ENCODE data around the gene CCDC87.

DNA sequence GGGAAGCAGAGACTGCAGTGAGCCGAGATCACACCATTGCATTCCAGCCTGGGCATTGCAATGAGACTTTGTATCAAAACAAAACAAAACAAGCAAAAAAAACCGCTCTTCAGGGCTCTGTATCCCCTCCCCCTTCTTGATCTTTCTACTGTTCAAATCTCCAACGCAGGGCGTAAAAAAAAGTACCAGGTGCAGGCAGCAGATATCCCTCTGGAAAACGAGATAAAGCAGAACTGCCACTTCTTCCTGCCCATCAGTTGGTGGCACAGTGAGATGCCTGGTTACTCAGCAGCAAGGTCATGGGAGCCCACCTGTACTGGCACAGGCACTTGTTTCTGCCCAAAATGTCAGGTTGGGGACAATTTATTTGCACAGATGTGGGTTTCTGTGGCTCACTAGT, 11.3 kb upstream of the CCDC87 start:
- TF ChIP-seq, protein P1, sequence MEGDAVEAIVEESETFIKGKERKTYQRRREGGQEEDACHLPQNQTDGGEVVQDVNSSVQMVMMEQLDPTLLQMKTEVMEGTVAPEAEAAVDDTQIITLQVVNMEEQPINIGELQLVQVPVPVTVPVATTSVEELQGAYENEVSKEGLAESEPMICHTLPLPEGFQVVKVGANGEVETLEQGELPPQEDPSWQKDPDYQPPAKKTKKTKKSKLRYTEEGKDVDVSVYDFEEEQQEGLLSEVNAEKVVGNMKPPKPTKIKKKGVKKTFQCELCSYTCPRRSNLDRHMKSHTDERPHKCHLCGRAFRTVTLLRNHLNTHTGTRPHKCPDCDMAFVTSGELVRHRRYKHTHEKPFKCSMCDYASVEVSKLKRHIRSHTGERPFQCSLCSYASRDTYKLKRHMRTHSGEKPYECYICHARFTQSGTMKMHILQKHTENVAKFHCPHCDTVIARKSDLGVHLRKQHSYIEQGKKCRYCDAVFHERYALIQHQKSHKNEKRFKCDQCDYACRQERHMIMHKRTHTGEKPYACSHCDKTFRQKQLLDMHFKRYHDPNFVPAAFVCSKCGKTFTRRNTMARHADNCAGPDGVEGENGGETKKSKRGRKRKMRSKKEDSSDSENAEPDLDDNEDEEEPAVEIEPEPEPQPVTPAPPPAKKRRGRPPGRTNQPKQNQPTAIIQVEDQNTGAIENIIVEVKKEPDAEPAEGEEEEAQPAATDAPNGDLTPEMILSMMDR (IDR thresholded peaks at IDR 0.05; ENCODE audit: poor library complexity): no peak
- TF ChIP-seq EZH2 (IDR thresholded peaks at IDR 0.05; ENCODE audit: borderline replicate concordance): no peak

All from hepatocyte (in vitro differentiated cells).